Skeletal muscle satellite cell (primary cell): Measurements from ENCODE around the gene TMC3. TPM values are rescaled to one million over a fixed set of nuclear protein-coding genes. Genes with fewer than 3 reads are reported as not detected.
"Not testable (repeated sequence)": the region's sequence is repeated elsewhere in the genome, so short reads cannot be mapped to it uniquely, and the experiment has no call there.

ENCODE experiments used
- H3K27me3 ChIP-seq: 2 replicates; pipeline ENCODE4 v1.7.0; 2013; ENCODE audit warnings: low read length; ENCODE audit not compliant: control insufficient read depth, insufficient read depth
- H3K36me3 ChIP-seq: 2 replicates; pipeline ENCODE4 v1.7.0; 2013; ENCODE audit warnings: mild to moderate bottlenecking, control low read depth, low read length; ENCODE audit not compliant: insufficient read depth
- H3K4me1 ChIP-seq: 2 replicates; pipeline ENCODE4 v1.7.0; 2013; ENCODE audit warnings: low read length; ENCODE audit not compliant: control insufficient read depth, insufficient read depth
- H3K4me2 ChIP-seq: 2 replicates; pipeline ENCODE4 v1.7.0; 2013; ENCODE audit warnings: mild to moderate bottlenecking, low read length
- H3K4me3 ChIP-seq: 2 replicates; pipeline ENCODE4 v1.7.0; 2013; ENCODE audit warnings: low read length
- H3K9ac ChIP-seq: 2 replicates; pipeline ENCODE4 v1.7.0; 2013; ENCODE audit warnings: mild to moderate bottlenecking, low read depth, low read length, moderate library complexity
- H3K9me3 ChIP-seq: replicated peaks from 2 replicates; pipeline ENCODE4 v1.7.0; 2013; ENCODE audit warnings: mild to moderate bottlenecking, control low read depth, low read length
- total RNA-seq: library from RNA; depleted of rRNA; stranded (reverse); fragments of >200 nt; gene quantifications from 2 replicates; pipeline ENCODE4 v1.2.3, GENCODE V29; 2012; rRNA removed

Gene TMC3
- total RNA-seq: not detected in 2 replicates

GRCh38 chr15:81373775-81374395 lies at the start of gene TMC3:
Gene TMC3, minus strand, starts transcription at chr15:81374213. Its CDS starts 136 bp downstream, at chr15:81374077.
- Histone ChIP-seq H3K36me3 (no peaks in the 10 kb centered on the region), H3K4me2 (no peak within 1 kb of the TSS), H3K4me1 (no peaks in the 10 kb centered on the region), H3K9ac (no peak within 1 kb of the TSS), H3K4me3 (no peak within 1 kb of the TSS), H3K27me3 (peaks cover 38% of the 10 kb centered on the region), H3K9me3 (no peaks in the 10 kb centered on the region)

GRCh38 chr15:81421461-81421860 lies 47.4 kb upstream of the TMC3 start:
- H3K9me3 ChIP-seq: no peaks in the 10 kb centered on the region
- no peak overlapping the region for H3K4me2 ChIP-seq
- no peak overlapping the region for H3K9ac ChIP-seq
- H3K4me1 ChIP-seq: peaks cover 16% of the 10 kb centered on the region
- no peak overlapping the region for H3K4me3 ChIP-seq
- no peaks in the 10 kb centered on the region for H3K36me3 ChIP-seq
- H3K27me3 ChIP-seq: no peaks in the 10 kb centered on the region

- Histone ChIP-seq H3K4me1 (peaks cover 16% of the 10 kb centered on the region), H3K4me2 (peak overlapping the region; percentile 58), H3K36me3 (no peaks in the 10 kb centered on the region), H3K27me3 (no peaks in the 10 kb centered on the region), H3K9ac (no peak overlapping the region), H3K4me3 (no peak overlapping the region), H3K9me3 (no peaks in the 10 kb centered on the region)
Measured at GRCh38 chr15:81419332-81419943, 45.4 kb upstream of the TMC3 start.

DNA sequence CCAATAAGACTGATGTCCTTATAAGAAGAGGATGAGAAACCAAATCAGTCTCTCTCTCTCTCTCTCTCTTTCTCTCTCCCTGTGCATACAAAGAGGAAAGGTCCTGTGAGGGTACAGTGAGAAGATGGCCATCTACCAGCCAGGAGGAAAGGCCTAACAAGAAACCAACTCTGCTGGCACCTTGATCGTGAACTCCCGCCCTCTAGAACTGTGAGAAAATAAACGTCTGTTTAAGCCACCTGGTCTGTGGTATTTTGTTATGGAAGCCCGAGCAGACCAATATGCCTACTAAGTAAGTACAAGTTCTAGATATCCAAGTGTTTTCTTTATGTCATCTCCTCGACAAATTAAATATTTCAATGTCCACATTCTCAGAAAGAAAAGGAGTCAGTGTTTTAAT lies 44.9 kb upstream of the TMC3 start:
- Histone ChIP-seq H3K4me1 (peaks cover 16% of the 10 kb centered on the region), H3K4me2 (peak overlapping the region; percentile 58), H3K9ac (no peak overlapping the region), H3K36me3 (no peaks in the 10 kb centered on the region), H3K27me3 (no peaks in the 10 kb centered on the region), H3K9me3 (no peaks in the 10 kb centered on the region), H3K4me3 (no peak overlapping the region)

DNA sequence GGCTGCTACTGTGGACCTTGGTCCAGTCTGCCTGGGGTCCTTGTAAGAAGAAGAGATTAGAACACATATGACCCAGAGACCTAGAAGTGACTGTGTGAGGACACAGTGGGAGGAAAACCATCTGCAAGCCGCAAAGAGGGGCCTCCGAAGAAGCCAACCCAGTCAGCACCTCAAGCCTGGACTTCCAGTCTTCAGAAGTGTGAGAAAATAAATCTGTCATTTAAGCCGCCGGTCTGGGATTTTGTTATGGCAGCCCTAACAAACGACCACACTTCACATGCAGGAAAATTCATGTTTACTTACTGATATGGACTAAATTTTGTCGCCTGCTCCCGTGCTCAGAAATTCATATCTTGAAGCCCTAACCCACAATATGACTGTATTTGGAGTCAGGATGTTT lies 44.4 kb upstream of the TMC3 start:
- Histone ChIP-seq H3K27me3 (no peaks in the 10 kb centered on the region), H3K4me3 (no peak overlapping the region), H3K36me3 (no peaks in the 10 kb centered on the region), H3K9ac (no peak overlapping the region), H3K9me3 (no peaks in the 10 kb centered on the region), H3K4me2 (no peak overlapping the region), H3K4me1 (peaks cover 16% of the 10 kb centered on the region)

DNA sequence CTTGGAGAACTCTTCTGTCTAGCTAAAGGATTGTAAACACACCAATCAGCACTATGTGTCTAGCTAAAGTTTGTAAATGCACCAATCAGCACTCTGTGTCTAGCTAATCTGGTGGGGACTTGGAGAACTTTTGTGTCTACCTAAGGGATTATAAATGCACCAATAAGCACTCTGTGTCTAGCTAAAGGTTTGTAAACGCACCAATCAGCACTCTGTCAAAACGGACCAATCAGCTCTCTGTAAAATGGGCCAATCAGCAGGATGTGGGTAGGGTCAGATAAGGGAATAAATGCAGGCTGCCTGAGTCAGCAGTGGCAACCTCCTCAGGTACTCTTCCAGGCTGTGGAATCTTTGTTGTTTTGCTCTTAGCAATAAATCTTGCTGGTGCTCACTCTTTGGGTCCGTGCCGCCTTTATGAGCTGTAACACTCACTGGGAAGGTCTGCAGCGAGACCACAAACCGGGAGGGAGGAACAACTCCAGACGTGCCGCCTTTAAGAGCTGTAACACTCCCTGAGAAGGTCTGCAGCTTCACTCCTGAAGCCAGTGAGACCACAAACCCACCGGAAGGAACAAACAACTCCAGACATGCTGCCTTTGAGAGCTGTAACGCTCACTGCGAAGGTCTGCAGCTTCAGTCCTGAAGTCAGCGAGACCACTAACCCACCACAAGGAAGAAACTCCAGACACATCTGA lies 40.4 kb upstream of the TMC3 start:
- Histone ChIP-seq H3K27me3 (peaks cover 12% of the 10 kb centered on the region), H3K4me1 (peaks cover 15% of the 10 kb centered on the region)
- H3K36me3 ChIP-seq, H3K9me3 ChIP-seq, H3K4me3 ChIP-seq, H3K9ac ChIP-seq, H3K4me2 ChIP-seq: not testable (repeated sequence)

GRCh38 chr15:81413851-81414250 lies 39.8 kb upstream of the TMC3 start:
- Histone ChIP-seq H3K36me3 (no peaks in the 10 kb centered on the region), H3K27me3 (peaks cover 12% of the 10 kb centered on the region), H3K9ac (no peak overlapping the region), H3K4me2 (no peak overlapping the region), H3K4me3 (no peak overlapping the region), H3K4me1 (peaks cover 9% of the 10 kb centered on the region), H3K9me3 (no peaks in the 10 kb centered on the region)

DNA sequence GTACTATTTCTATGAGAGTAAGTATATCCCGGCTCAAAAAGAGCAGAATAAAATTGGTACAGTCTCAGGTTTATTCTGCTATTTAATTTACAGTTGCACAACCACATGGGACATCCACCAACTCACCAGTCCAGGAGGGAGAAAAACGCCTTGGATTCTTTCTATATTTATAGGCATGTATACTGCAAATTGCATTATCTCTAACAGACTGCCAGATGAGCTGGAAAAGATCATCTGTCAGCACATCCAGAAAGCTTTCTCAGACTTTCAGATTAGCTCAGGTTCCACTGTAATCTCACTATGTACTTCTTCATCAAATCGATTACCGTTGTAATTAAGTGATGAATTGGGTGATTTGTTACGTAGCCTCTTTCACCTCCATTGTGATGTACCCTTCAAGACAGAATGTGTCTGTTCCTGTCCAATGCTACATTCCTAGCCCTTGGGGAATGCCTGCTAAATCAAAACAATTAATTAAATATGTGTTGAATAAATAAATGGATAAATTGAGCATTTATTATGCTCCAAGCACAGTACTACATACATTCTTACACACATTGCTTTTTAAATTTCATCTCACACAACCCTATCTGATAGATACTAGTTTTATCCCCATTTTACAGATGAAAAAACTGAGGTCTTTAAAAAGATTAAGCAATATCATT lies 38.1 kb upstream of the TMC3 start:
- Histone ChIP-seq H3K4me3 (no peak overlapping the region), H3K4me1 (peaks cover 2% of the 10 kb centered on the region), H3K9me3 (no peaks in the 10 kb centered on the region), H3K27me3 (peaks cover 29% of the 10 kb centered on the region), H3K36me3 (no peaks in the 10 kb centered on the region), H3K9ac (no peak overlapping the region), H3K4me2 (no peak overlapping the region)

- peaks cover 2% of the 10 kb centered on the region for H3K4me1 ChIP-seq
- no peaks in the 10 kb centered on the region for H3K9me3 ChIP-seq
- no peak overlapping the region for H3K4me3 ChIP-seq
- H3K27me3 ChIP-seq: peaks cover 35% of the 10 kb centered on the region
- no peak overlapping the region for H3K4me2 ChIP-seq
- no peaks in the 10 kb centered on the region for H3K36me3 ChIP-seq
- no peak overlapping the region for H3K9ac ChIP-seq
Measured at GRCh38 chr15:81411051-81411450, 37.0 kb upstream of the TMC3 start.

DNA sequence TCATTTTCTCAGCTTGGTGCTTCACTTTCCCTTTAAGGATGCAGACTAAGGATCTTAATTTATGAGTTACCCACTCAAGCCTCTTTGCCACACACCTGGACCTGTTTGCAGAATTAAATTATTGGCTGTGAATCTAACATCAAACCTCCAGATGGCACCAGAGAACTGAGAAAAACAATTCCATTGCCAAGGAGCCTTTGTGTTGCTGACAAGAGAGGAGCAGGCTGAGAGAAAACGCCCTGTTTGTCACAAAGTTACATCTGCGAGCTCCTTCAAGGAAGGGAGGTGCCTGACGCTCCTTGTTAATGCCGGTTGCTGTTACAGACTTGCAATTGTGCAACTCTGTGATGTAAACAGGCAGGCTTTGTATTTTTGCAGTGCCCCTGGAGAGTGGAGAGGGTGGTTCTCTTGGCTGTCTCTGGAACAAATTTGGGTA lies 36.3 kb upstream of the TMC3 start:
- H3K4me2 ChIP-seq: no peak overlapping the region
- H3K9ac ChIP-seq: no peak overlapping the region
- H3K36me3 ChIP-seq: no peaks in the 10 kb centered on the region
- H3K27me3 ChIP-seq: peaks cover 35% of the 10 kb centered on the region
- H3K4me3 ChIP-seq: no peak overlapping the region
- H3K9me3 ChIP-seq: no peaks in the 10 kb centered on the region
- H3K4me1 ChIP-seq: peaks cover 2% of the 10 kb centered on the region

DNA sequence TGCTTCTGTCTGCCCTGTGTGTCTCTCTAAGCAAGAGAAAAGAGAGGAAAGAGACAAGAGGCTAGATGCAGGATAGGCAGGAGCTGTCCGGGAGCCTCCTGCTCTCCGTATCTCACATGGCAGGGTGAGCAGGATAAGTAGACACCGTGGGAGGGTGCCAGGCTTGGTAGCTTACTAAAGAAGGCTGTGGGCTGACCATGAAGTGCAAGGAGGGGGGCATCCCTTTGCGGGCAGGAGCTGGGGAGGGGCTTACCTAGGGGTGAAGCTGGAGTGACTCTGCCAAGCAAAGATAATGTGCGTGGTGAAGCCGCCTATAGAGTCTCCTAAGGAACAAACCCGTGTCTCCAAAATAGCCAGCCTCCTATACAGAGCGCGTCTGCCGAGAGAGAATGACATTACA lies 33.7 kb upstream of the TMC3 start:
- peaks cover 35% of the 10 kb centered on the region for H3K27me3 ChIP-seq
- H3K36me3 ChIP-seq: no peaks in the 10 kb centered on the region
- H3K4me1 ChIP-seq: peaks cover 2% of the 10 kb centered on the region
- no peaks in the 10 kb centered on the region for H3K9me3 ChIP-seq
- no peak overlapping the region for H3K9ac ChIP-seq
- H3K4me2 ChIP-seq: no peak overlapping the region
- H3K4me3 ChIP-seq: no peak overlapping the region
